Left ventricle myocardium superior (tissue), 1 donor: Measurements from ENCODE around the gene AGFG2. TPM values are rescaled to one million over a fixed set of nuclear protein-coding genes. Genes with fewer than 3 reads are reported as not detected.

Experiments used
- total RNA-seq: library from RNA; stranded (reverse); fragmentation: NEBNext Ultra II Directional; extraction: Animal tissue kit (Norgen Biotek cat#: 25700); gene quantifications from one replicate; pipeline ENCODE4 v1.2.1, GENCODE V29; 2021
- donor health status: DM: no; HTN: yes; CAD: no; lungs with severe emphysema.

The AGFG2 gene
- total RNA-seq, 1 donor from 2014 or later = 24.7 TPM

Other genes with a start within 250 kb of the AGFG2 start
- not detected for gene SPDYE3, start 231.5 kb upstream of the AGFG2 start, total RNA-seq
- 10.9 TPM for gene PILRB, start 181.1 kb upstream of the AGFG2 start, total RNA-seq
- 3.2 TPM for gene PILRA, start 165.7 kb upstream of the AGFG2 start, total RNA-seq
- gene ZCWPW1, start 110.5 kb upstream of the AGFG2 start, total RNA-seq = 4.2 TPM
- gene MEPCE, start 109.4 kb upstream of the AGFG2 start, total RNA-seq = 25.8 TPM
- 10.3 TPM for gene PPP1R35, start 102.7 kb upstream of the AGFG2 start, total RNA-seq
- 0.32 TPM for gene SPACDR, start 74.9 kb upstream of the AGFG2 start, total RNA-seq
- gene TSC22D4, start 60.0 kb upstream of the AGFG2 start, total RNA-seq = 51.1 TPM
- 0.32 TPM for gene NYAP1, start 55.3 kb upstream of the AGFG2 start, total RNA-seq
- gene SAP25, start 34.7 kb downstream of the AGFG2 start, total RNA-seq = 0.77 TPM
- 27.3 TPM for gene LRCH4, start 46.9 kb downstream of the AGFG2 start, total RNA-seq
- gene FBXO24, start 47.1 kb downstream of the AGFG2 start, total RNA-seq = 0.77 TPM
- 40.4 TPM for gene PCOLCE, start 63.2 kb downstream of the AGFG2 start, total RNA-seq
- 9.1 TPM for gene MOSPD3, start 73.3 kb downstream of the AGFG2 start, total RNA-seq
- not detected for gene TFR2, start 102.3 kb downstream of the AGFG2 start, total RNA-seq
- not detected for gene ACTL6B, start 117.2 kb downstream of the AGFG2 start, total RNA-seq
- gene GNB2, start 134.5 kb downstream of the AGFG2 start, total RNA-seq = 112 TPM
- 29.4 TPM for gene GIGYF1, start 155.0 kb downstream of the AGFG2 start, total RNA-seq
- 30.0 TPM for gene POP7, start 166.9 kb downstream of the AGFG2 start, total RNA-seq
- gene EPO, start 181.3 kb downstream of the AGFG2 start, total RNA-seq = not detected
- not detected for gene ZAN, start 194.4 kb downstream of the AGFG2 start, total RNA-seq